Measurements from ENCODE around the gene PLCG2.
"Not testable (repeated sequence)": the region's sequence is repeated elsewhere in the genome, so short reads cannot be mapped to it uniquely, and the experiment has no call there.

PLCG2 gene

GRCh38 chr16:81912395-81912794 lies 133.3 kb downstream of the PLCG2 start:
- no peak for DNase-seq (ENCODE audit: low read depth in 2 of 2)

GRCh38 chr16:81913222-81913621 lies 134.1 kb downstream of the PLCG2 start:
- no peak for DNase-seq (ENCODE audit: low read depth in 2 of 2)

- no peak for DNase-seq (ENCODE audit: low read depth in 2 of 2)
These were observed 138.3 kb downstream of the PLCG2 start for GRCh38 chr16:81917375-81917774.

GRCh38 chr16:81918927-81919326 lies 139.8 kb downstream of the PLCG2 start:
- DNase-seq (ENCODE audit: low read depth in 2 of 2), result no peak

GRCh38 chr16:81920498-81920897 lies 141.4 kb downstream of the PLCG2 start:
- DNase-seq (ENCODE audit: low read depth in 2 of 2), result no peak

- no peak for DNase-seq (ENCODE audit: low read depth in 2 of 2)
These were observed 142.2 kb downstream of the PLCG2 start for GRCh38 chr16:81921085-81921814.

GRCh38 chr16:81921843-81922584 lies 142.9 kb downstream of the PLCG2 start:
- no peak for DNase-seq (ENCODE audit: low read depth in 2 of 2)

- DNase-seq (ENCODE audit: low read depth in 2 of 2), result no peak
These were observed 144.2 kb downstream of the PLCG2 start for GRCh38 chr16:81923296-81923695.

- DNase-seq (ENCODE audit: low read depth in 2 of 2), result no peak
These were observed 145.9 kb downstream of the PLCG2 start for GRCh38 chr16:81925016-81925415.

GRCh38 chr16:81926036-81926435 lies 146.9 kb downstream of the PLCG2 start:
- no peak for DNase-seq (ENCODE audit: low read depth in 2 of 2)

GRCh38 chr16:81927561-81928185 lies 148.6 kb downstream of the PLCG2 start:
- DNase-seq (ENCODE audit: low read depth in 2 of 2), result no peak

- no peak for DNase-seq (ENCODE audit: low read depth in 2 of 2)
These were observed 149.3 kb downstream of the PLCG2 start for GRCh38 chr16:81928271-81928918.

GRCh38 chr16:81928975-81929374 lies 149.9 kb downstream of the PLCG2 start:
- DNase-seq (ENCODE audit: low read depth in 2 of 2), result no peak

GRCh38 chr16:81929841-81930240 lies 150.8 kb downstream of the PLCG2 start:
- DNase-seq (ENCODE audit: low read depth in 2 of 2), result no peak

GRCh38 chr16:81931927-81932326 lies 152.8 kb downstream of the PLCG2 start:
- DNase-seq (ENCODE audit: low read depth in 2 of 2), result no peak

GRCh38 chr16:81932668-81933067 lies 153.6 kb downstream of the PLCG2 start:
- no peak for DNase-seq (ENCODE audit: low read depth in 2 of 2)

GRCh38 chr16:81933361-81933760 lies 154.3 kb downstream of the PLCG2 start:
- no peak for DNase-seq (ENCODE audit: low read depth in 2 of 2)

GRCh38 chr16:81934711-81935110 lies 155.6 kb downstream of the PLCG2 start:
- not testable (repeated sequence) for DNase-seq (ENCODE audit: low read depth in 2 of 2)

GRCh38 chr16:81936209-81937000 lies 157.3 kb downstream of the PLCG2 start:
- DNase-seq (ENCODE audit: low read depth in 2 of 2), result no peak

- no peak for DNase-seq (ENCODE audit: low read depth in 2 of 2)
These were observed 158.4 kb downstream of the PLCG2 start for GRCh38 chr16:81937305-81938038.
